SK-N-SH treated with all-trans-retinoic acid at 6 μM for 48 hours (cell line): Measurements from ENCODE around the gene ST3GAL4.

ENCODE experiments used
- BACH2 ChIP-seq: fragments of 250-450 bp; sonication (Bioruptor Pico); IDR thresholded peaks from 2 replicates; pipeline ENCODE4 v1.9.0; 2021; ENCODE audit warnings: mild to moderate bottlenecking, borderline replicate concordance
- ISL1 ChIP-seq: fragments of 250-450 bp; sonication (Bioruptor Pico); IDR thresholded peaks from 2 replicates; pipeline ENCODE4 v2.1.2; 2022; ENCODE audit warnings: mild to moderate bottlenecking, moderate library complexity
- TCF4 ChIP-seq: fragments of 250-450 bp; sonication (Bioruptor Pico); IDR thresholded peaks from 2 replicates; pipeline ENCODE4 v1.8.0; 2021; ENCODE audit warnings: mild to moderate bottlenecking, moderate library complexity, borderline replicate concordance
- ZC3H10 ChIP-seq: fragments of 250-450 bp; sonication (Bioruptor Pico); IDR thresholded peaks from 2 replicates; pipeline ENCODE4 v1.5.1; 2021; ENCODE audit warnings: mild to moderate bottlenecking, moderate library complexity
- ZFP30 ChIP-seq: fragments of 450-650 bp; formaldehyde crosslinking; IDR thresholded peaks from 2 replicates; pipeline ENCODE4 v1.5.0; 2022; ENCODE audit warnings: mild to moderate bottlenecking, moderate library complexity
- TF ChIP-seq, protein P1 (sequence below): fragments of 250-450 bp; sonication (Bioruptor Pico); IDR thresholded peaks from 2 replicates; pipeline ENCODE4 v1.8.0; 2021; ENCODE audit warnings: low read depth, mild to moderate bottlenecking, moderate library complexity, borderline replicate concordance

DNA sequence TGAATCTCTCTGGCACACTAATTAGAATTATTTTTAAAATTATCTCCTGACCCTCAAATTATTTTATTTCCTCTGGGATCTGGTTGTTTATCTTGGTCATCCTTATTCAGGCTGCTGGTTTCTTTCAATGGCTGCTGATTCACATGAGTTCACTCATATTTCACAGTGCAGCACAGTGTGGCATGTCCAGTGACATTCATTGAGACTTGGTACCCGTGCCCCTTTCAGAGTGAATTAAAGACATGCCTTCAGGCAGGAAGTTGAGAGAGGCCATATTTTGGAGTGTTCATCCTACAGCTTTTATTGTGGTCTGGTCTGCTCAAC, 38.1 kb upstream of the ST3GAL4 start:
- TF ChIP-seq ZC3H10 (CRISPR knock-in tag) (no peak), ISL1 (CRISPR knock-in tag) (no peak), TCF4 (CRISPR knock-in tag) (no peak), ZFP30 (no peak), BACH2 (CRISPR knock-in tag) (no peak)
- TF ChIP-seq, protein P1, sequence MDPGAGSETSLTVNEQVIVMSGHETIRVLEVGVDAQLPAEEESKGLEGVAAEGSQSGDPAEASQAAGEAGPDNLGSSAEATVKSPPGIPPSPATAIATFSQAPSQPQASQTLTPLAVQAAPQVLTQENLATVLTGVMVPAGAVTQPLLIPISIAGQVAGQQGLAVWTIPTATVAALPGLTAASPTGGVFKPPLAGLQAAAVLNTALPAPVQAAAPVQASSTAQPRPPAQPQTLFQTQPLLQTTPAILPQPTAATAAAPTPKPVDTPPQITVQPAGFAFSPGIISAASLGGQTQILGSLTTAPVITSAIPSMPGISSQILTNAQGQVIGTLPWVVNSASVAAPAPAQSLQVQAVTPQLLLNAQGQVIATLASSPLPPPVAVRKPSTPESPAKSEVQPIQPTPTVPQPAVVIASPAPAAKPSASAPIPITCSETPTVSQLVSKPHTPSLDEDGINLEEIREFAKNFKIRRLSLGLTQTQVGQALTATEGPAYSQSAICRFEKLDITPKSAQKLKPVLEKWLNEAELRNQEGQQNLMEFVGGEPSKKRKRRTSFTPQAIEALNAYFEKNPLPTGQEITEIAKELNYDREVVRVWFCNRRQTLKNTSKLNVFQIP (CRISPR knock-in tag): no peak
